SU-DHL-6 (cell line): Measurements from ENCODE around the gene ADORA3.

Experiments used
- EZH2phosphoT487 ChIP-seq: fragments of 200-600 bp; sonication (generic), shearing (Covaris generic); conservative IDR thresholded peaks from 2 replicates; pipeline ENCODE4 v1.6.1; 2018; ENCODE audit warnings: mild to moderate bottlenecking, antibody characterized with exemption, low read length, moderate library complexity, mixed read lengths
- TF ChIP-seq, protein P1 (sequence below): fragments of 200-600 bp; sonication (generic); IDR thresholded peaks from one replicate; pipeline ENCODE4 v1.5.1; 2017; ENCODE audit warnings: antibody characterized with exemption, mild to moderate bottlenecking, low read length, moderate library complexity; ENCODE audit not compliant: insufficient read depth, poor library complexity, severe bottlenecking

DNA sequence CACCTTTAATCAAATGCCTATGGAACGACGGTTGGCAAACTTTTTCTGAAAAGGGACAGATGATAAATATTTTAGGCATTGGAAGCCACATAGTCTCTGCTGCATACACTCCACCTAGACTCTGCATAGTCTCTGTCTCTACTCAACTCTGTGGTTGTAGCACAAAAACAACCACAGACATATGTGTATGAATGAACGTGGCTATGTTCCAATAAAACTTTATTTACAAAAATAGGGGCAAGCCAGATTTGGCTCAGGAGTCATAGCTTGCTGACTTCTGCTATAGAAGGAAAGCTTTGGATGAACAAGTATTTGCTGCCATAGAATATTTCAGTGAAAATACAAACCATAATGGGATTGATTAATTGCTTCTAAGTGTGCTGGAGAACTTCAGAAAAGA lies 37.5 kb upstream of the ADORA3 start:
- TF ChIP-seq EZH2phosphoT487 = no peak
- TF ChIP-seq, protein P1, sequence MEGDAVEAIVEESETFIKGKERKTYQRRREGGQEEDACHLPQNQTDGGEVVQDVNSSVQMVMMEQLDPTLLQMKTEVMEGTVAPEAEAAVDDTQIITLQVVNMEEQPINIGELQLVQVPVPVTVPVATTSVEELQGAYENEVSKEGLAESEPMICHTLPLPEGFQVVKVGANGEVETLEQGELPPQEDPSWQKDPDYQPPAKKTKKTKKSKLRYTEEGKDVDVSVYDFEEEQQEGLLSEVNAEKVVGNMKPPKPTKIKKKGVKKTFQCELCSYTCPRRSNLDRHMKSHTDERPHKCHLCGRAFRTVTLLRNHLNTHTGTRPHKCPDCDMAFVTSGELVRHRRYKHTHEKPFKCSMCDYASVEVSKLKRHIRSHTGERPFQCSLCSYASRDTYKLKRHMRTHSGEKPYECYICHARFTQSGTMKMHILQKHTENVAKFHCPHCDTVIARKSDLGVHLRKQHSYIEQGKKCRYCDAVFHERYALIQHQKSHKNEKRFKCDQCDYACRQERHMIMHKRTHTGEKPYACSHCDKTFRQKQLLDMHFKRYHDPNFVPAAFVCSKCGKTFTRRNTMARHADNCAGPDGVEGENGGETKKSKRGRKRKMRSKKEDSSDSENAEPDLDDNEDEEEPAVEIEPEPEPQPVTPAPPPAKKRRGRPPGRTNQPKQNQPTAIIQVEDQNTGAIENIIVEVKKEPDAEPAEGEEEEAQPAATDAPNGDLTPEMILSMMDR = no peak
